ENCODE data around the gene CA5A. TPM values are rescaled to one million over a fixed set of nuclear protein-coding genes. Genes with fewer than 3 reads are reported as not detected.

CA5A gene
- total and polyA plus RNA-seq, 9 of the 15 experiments (the other 6 are each of a cell fraction or from before 2014, with no cell fraction given): not detected

- in situ Hi-C loops (cut with MboI) (no loop called here), intact Hi-C loops (cut with micrococcal nuclease) (no loop called here)
- Histone ChIP-seq H3K27ac (ENCODE audit: extremely low read depth, low read depth, low read length) (no peak overlapping the region), H3K27me3 (ENCODE audit: control insufficient read depth in 2 of 2, insufficient read depth in 2 of 2, low read length in 2 of 2) (no peaks in the 10 kb centered on the region), H3K9me1 (ENCODE audit: control insufficient read depth, insufficient read depth, low read length) (peaks cover 8% of the 10 kb centered on the region), H3K4me3 (no peak overlapping the region), H3K9me3 (replicated peaks; ENCODE audit: control insufficient read depth, insufficient read depth, low read depth, low read length) (no peaks in the 10 kb centered on the region), H3K79me2 (ENCODE audit: control insufficient read depth, insufficient read depth, low read length) (peaks cover 97% of the 10 kb centered on the region), H3K36me3 (ENCODE audit: control insufficient read depth, insufficient read depth, low read length) (peaks cover 96% of the 10 kb centered on the region), H3K9ac (ENCODE audit: insufficient read depth in 1 of 2, low read depth in 2 of 2, low read length in 2 of 2) (no peak overlapping the region), H2AFZ (ENCODE audit: low read depth, low read length) (no peak overlapping the region), H3K4me2 (ENCODE audit: insufficient read depth, low read length) (no peak overlapping the region), H4K20me1 (replicated peaks; ENCODE audit: control insufficient read depth, insufficient read depth, low read length) (peaks cover 49% of the 10 kb centered on the region), H3K4me1 (replicated peaks in 1 of 2; ENCODE audit: control insufficient read depth in 2 of 2, insufficient read depth in 2 of 2, low read length in 2 of 2) (peaks cover 2 to 79% of the 10 kb centered on the region in 2 experiments; a peak in 4 of 5 replicates)
- ChIA-PET POLR2A (interaction anchor here (0.6 to 2.2 kb wide), 5 partner anchors 8 to 301 kb away, joined by 3 to 12 read pairs (median 4); no protein-coding TSS in a partner anchor), CTCF (ENCODE audit: low intra/inter-chr PET ratio) (no interaction called here)
- ATAC-seq (no peak), FAIRE-seq (no peak), DNase-seq (ENCODE audit: extremely low read depth in 1 of 4, low spot score in 3 of 4) (no peak)
- BruUV-seq (replicated peaks): no TSS peak
- 94% methylated on average over 8 of the region's 8 CpGs for WGBS (ENCODE audit: insufficient coverage, low coverage, missing lambda C conversion rate)
- TF ChIP-seq SMARCE1 (IDR thresholded peaks at IDR 0.05): no peak
- TF ChIP-seq GTF2E2 (tag; IDR thresholded peaks at IDR 0.05): no peak
- no peak for TF ChIP-seq ZBTB49 (CRISPR knock-in tag; IDR thresholded peaks at IDR 0.05; ENCODE audit: borderline replicate concordance)
- TF ChIP-seq MAZ (CRISPR knock-in tag; conservative IDR thresholded peaks at IDR 0.05 in 1 of 2, IDR thresholded peaks at IDR 0.05 in 1 of 2): no peak
- no peak for TF ChIP-seq HOMEZ (CRISPR knock-in tag; IDR thresholded peaks at IDR 0.05)
- TF ChIP-seq PCBP2 (IDR thresholded peaks at IDR 0.05; ENCODE audit: low read depth, low read length, poor library complexity, severe bottlenecking): no peak
- TF ChIP-seq TCF3 (CRISPR knock-in tag; IDR thresholded peaks at IDR 0.05): no peak
- TF ChIP-seq SREBF2 (CRISPR knock-in tag; IDR thresholded peaks at IDR 0.05): no peak
- no peak for TF ChIP-seq SIN3A (IDR thresholded peaks at IDR 0.05; ENCODE audit: borderline replicate concordance in 2 of 2, control insufficient read depth in 1 of 2, low read depth in 2 of 2, low read length in 2 of 2)
- TF ChIP-seq ARHGAP35 (IDR thresholded peaks at IDR 0.05; ENCODE audit: partially characterized antibody): no peak
- no peak for TF ChIP-seq ZNF639 (CRISPR knock-in tag; conservative IDR thresholded peaks at IDR 0.05 in 1 of 2, IDR thresholded peaks at IDR 0.05 in 1 of 2)
- TF ChIP-seq KHSRP (IDR thresholded peaks at IDR 0.05): no peak
- no peak for TF ChIP-seq SMARCA4 (IDR thresholded peaks at IDR 0.05)
- TF ChIP-seq MAFK (IDR thresholded peaks at IDR 0.05; ENCODE audit: low read length): no peak
- no peak for TF ChIP-seq MXI1 (IDR thresholded peaks at IDR 0.05; ENCODE audit: low read depth, low read length)
- TF ChIP-seq MCM2 (IDR thresholded peaks at IDR 0.05; ENCODE audit: low read depth): no peak
- 0 out of 2 replicates have a peak, but pooled peaks have one; percentile 7 for TF ChIP-seq ZNF316 (IDR thresholded peaks at IDR 0.05)
- no peak for TF ChIP-seq RFX5 (IDR thresholded peaks at IDR 0.05; ENCODE audit: low read depth, low read length)
- peak; percentile 18; the same call in 1 of the 2 replicates for TF ChIP-seq SUPT5H (IDR thresholded peaks at IDR 0.05)
- no peak for TF ChIP-seq ERF (CRISPR knock-in tag; IDR thresholded peaks at IDR 0.05)
Measured at GRCh38 chr16:87847467-87847784, 88.9 kb downstream of the CA5A start.

Measured in K562 (cell line).